CD4-positive, alpha-beta T cell treated with Interleukin-4 for 4 hours (primary cell): ENCODE data around the gene GRB14.
"Not testable (repeated sequence)": the region's sequence is repeated elsewhere in the genome, so short reads cannot be mapped to it uniquely, and the experiment has no call there.

Experiments used
- DNase-seq: peaks from one replicate; pipeline ENCODE4 v3.0.0-alpha.2; 2020

Gene GRB14

DNA sequence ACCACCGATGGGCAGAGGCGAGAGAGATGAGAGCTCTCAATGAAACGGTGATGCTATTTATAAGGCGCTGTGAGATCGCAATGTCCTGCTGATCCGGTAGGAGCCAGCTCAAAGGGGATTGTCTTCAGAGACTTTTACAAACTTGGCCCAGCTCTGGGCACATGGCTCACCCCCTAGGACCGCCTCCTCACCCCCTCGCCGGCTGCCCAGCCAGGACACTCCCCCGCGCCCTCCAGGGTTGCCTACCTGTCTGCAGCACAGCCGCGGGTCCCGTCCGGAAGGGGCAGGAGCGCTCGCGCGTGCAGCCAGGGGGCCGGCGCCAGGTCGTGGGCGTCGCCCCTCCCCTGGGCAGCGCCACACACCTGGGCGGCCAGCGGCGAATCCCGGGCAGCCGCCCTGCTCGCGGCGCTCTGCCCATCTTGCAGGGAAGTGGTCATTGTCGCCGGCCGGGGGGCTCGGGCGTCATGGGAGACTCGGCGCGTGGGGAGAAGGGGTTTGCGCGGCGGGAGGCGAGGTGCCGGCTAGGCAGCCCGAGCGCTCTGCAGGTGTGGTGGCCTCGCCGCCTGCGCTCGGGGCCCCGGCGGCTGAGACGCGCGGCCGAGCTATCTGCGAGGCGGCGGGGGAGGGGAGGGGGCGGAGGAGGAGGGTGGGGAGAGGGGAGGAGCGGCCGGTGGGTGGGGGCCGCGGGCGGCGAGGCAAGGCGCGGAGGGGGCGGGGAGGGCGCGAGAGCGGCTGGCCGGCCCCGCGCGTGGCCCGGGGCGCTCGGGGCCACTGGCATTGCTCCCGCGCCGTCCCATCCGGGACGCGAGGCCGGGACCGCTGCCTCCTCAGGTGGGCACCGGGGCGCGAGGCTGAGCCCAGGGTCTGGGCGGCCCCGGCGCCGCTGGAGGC lies at the start of gene GRB14:
GRB14 (minus strand) TSS at position 610 of the 891 bp plus-strand sequence; CDS start at position 437, 173 bp downstream.
- DNase-seq = no peak

DNA sequence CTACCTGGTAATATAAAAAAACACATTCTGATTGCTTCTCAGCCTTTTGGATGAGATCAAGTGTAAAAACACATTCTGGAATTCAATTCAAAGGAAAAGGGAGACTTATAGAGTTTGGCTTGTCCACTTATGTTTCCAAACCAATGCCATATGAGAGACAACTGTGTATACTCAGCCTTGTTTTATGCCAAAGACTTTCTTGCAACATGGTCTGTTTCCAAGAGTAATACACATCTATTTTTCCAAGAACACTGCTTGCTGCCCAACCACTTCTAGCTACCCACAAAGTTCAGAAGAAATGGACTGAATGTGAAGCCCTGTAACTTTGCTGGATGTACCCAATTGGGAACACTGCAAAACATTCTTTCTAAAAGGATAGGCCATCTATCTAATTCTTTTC lies 48.0 kb upstream of the GRB14 start:
- no peak for DNase-seq

DNA sequence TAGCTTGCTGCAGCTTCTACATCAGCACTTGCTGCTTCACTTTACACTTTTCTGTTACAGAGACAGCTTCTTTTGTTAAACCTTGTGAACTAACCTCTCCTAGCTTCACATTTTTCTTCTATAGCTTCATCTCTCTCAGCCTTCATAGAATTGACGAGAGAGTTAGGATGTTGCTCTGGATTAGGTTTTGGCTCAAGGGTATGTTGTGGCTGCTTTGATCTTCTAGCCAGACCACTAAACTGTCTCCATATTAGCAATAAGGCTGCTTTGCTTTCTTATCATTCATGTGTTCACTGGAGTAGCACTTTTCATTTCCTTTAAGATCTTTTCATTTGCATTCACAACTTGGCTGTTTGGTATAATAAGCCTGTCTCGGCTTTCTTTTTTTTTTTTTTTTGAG lies 46.3 kb upstream of the GRB14 start:
- no peak for DNase-seq

DNA sequence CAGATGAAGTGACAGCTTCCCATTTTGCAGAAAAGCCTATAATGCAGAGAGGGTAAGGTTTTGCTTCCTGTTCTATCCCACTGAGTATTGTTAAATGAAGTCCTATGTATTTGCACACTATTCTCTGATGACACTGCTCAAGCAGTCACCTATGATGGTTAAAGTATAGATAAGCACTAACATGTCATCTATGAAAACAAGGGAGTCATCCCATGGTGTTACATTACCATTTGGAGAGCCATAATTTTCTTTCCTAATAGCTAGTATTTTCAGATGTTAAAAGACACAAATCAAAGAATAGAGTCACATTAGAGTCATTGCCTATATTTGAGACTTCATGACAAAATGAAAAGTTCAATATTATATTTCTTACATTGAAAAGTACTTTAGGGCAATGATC lies 42.8 kb upstream of the GRB14 start:
- no peak for DNase-seq

DNA sequence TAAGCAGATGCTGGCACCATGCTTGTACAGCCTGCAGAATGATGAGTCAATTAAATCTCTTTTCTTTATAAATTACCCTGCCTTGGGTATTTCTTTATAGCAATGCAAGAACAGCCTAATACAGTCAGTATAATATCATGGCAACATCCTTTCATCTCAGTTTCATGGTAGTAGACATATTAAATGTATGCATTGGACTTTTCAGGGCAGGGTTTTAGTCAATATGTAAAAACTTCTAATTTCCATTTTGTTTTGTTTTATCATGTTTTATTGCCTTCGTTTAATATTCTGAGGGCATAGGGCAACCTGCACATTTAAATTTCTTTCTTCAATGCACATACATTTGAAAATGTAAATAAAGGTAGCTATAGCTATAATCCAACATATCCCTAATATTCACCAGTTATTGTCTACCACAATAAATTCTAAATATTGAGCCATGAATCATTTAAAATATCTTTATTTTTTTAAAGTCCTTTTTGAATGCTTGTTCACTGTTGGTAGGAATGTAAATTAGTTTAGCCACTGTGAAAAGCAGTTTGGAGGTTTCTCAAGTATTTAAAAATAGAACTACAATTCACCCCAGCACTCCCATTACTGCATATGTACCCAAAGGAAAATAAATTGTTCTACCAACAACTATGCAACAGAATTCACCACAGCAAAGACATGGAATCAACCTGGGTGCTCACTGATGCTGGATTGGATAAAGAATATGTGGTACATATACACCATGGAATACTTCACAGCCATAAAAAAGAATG lies 41.8 kb upstream of the GRB14 start:
- no peak for DNase-seq

DNA sequence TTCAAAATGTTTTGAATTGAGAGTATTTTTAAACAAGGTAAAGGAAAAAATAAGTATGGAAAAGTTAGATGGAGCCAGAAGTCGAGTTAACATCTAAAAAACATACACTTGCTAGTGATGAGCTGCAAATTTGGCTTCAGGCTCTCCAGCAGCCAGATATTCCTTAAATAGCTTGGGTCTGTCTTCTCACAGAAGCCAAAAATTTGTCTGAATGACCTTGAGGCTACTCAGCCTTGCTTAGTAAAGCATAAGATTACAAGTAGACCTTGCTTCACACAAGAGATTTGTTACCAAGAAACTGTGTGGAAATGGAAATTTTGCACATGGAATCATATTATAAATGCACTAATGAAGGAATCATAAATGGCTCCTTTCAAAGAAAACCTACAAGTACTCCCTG lies 40.8 kb upstream of the GRB14 start:
- no peak for DNase-seq

DNA sequence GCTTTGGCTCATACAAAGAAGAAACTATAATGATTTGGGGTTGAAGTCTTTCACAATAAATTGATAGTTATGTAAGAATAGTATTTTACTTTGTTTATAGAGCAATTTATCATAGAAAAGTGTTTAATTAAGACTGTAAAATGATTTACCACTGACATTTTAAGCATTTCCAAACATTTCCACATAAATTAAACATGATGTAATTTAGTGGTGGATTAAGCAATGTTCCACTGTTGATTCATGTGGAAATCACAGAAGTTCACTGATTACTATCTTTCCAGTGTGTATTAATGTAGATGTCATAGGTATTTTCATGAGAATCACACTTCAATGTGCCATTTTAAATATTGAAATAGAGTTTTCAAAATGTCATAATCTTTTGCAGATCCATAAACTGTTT lies 40.1 kb upstream of the GRB14 start:
- no peak for DNase-seq

DNA sequence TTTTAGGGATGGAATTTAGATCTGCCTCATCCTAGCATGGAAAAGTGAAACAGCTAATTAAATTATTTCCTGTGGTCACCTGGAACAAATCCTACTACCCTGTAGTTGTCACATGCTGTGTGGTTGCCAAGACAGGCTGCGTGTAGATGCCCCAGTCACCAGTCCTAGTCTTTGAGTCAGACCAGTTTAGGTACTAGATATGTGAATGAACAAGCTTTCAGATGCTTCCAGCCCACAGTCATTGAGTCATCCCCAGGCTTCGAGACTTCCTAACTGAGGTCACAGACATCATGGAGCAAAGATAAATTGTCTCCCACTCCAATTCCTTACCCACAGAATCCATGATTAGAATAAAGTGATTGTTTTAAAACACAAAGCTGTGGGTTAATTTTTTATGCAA lies 35.8 kb upstream of the GRB14 start:
- no peak for DNase-seq

DNA sequence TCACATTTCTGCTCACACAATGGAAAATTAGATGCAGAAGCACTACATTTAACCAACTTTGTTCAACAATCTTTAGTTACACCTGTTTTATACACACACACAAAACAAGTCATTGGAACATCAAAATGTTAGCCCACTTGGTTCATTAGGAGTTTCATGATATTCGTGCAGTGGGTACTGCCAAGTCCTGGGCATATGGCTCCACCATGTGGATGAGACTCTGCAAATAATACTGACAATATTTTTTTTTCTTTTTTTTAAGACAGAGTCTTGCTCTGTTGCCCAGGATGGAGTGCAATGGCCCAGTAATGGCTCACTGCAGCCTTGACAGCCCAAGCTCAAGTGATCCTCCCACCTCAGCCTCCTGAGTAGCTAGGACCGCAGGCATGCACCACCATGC lies 34.5 kb upstream of the GRB14 start:
- no peak for DNase-seq

DNA sequence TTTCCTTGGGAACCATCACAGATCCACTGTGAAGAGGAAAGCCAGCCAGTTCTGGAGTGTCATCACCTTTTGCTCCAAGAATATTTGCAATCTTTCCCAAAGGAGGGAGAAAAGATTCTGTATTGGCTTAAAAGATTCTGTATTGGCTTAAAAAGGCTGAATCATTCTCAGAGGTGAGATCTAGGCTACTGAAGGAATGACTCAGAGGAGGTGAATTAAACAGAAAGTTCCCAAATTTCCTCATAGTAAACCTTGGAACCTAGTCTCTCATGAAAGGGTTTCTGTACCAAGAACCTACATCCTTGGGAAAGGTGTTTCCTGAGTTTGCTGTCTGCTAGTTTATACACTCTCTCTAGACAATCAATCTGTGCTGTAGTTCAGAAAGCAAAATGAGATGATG lies 34.1 kb upstream of the GRB14 start:
- no peak for DNase-seq

DNA sequence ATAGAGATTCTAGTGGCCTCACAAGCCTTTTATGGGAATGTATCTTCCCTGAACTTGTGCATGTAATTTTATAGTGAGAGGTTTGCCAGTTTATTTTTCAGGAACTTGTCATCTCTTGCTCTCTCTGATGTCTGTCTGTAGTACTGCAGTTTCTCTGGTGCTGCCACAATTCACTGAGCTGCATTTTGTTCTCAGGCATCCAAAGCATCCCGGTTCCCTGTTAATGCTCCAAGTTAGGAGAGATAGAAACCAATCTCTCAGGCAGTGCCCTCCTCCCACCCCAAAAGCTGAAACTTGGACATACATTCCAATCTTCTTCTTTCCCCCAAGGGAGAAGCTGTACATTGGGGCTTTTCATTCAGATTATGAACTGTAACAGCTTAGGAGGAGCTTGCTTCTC lies 30.1 kb upstream of the GRB14 start:
- DNase-seq = no peak

DNA sequence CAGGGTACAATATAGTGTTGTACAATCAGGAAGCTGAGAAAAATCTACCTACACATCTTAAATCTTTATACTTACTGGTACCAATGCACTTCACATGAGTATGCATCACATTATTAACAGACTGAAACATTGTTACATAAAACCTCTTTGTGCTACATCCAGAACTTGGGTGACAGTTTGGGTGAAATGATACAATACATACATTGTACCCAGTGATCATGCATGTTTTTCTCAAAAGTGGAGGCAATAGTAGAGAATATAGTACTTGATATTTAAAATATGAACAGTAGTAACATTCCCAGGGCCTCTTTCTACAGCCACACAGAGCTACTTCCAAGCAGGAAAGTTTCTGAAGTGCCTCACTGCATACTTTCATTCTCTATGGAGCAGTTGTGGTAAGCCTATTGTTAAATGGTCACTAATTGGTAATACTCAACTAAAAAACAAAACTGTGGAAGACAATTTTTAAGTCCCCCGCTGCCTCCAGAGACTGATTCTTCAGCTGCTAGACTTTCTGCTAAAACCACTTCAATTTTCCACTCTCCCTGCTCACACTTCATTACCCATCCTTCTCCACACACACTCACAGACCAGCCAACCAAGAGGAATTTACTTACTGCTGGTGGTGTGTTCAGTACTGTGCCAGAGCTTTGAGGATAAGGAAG lies 22.9 kb upstream of the GRB14 start:
- DNase-seq = no peak

DNA sequence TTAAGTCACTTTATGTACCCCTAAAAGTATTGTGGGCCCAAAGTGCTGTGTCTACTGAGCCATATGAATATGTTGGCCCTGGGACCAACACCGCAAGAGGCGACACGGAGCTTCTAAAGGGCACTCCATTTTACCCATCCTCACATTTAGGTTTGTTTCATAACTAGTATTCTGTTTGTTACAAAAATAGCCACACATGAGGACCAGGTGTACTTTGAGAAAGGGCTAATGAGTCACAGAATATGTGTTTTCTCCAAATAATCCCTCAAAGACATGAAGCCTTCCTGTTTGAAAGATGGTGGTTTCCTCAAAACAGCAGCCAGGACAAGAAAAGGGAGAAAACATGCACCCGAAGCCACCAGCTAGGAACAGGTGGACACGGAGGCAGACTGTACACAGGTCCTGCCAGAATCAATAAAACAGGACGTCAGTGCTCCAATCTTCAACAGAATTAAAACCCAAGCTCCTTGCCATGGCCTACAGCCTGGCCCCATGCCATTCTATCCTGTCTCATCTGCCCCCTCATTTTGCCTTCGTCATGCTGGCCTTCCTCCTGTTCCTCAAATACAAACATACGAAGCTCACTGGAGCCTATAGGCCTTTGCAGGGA lies 21.8 kb upstream of the GRB14 start:
- DNase-seq = no peak

DNA sequence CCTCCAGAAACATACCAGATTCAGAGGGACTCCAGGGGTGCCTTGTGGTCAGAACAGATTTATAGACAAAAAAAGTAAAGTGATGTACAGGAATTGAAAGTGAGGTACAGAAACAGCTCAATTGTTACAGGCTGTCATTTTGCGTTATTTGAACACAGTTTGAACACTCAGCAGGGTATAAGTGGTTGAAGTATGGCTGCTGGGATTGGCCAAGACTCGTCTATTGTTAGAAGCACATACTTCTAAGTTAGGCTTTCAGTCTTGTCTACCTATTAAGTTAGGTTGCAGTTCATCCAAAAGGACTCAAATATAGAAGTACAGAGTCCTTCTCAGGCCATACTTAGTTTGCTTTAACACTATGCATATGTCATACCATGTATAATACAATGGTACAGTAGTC lies 21.0 kb upstream of the GRB14 start:
- no peak for DNase-seq

DNA sequence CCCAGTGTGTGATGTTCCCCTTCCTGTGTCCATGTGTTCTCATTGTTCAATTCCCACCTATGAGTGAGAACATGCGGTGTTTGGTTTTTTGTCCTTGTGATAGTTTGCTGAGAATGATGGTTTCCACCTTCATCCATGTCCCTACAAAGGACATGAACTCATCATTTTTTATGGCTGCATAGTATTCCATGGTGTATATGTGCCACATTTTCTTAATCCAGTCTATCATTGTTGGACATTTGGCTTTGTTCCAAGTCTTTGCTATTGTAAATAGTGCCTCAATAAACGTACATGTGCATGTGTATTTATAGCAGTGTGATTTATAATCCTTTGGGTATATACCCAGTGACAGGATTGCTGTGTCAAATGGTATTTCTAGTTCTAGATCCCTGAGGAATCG lies 7.0 kb upstream of the GRB14 start:
- DNase-seq = not testable (repeated sequence)

DNA sequence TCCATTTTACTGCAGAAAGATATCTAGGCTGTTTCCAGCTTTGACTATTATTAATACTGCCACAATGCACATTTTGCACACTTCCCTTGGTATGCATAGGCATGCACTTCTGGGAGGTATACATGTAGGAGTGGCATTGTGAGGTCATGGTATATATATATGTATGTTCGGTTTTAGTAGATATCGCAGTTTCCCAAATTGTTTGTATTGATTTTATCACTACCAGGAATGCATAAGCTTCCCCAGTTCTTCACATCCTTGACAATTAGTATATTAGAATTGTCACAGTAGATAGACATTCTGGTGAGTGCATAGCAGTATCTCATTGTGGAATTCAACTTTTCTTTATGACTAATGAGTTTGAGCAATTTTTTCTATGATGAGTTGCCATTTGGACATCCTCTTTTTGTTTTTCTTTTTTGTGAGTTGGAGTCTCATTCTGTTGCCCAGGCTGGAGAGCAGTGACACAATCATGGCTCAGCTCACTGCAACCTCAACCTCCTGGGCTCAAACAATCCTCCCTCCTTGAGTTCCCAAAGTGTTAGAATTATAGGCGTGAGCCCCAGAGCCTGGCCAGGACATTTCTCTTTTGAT lies 4.2 kb upstream of the GRB14 start:
- DNase-seq = no peak

DNA sequence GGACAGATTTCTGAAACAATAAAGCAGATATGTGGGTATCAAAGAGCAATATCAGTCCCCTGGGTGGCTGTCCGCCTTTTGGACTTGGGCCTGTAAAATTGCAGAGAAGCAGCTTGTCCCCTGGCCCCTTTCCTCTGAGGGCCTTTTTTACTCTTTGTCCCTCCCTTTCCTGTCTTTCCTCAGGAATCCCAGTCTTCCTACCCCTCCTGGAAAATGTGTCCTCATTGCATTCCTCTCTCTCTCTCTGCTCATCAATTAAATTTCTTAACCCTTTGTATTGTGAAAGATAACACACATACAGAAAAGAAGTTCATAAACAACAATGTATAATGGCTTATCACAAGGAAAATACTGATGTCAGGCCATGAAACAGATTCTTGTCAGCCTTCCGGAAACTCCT lies 3.0 kb upstream of the GRB14 start:
- DNase-seq = no peak

DNA sequence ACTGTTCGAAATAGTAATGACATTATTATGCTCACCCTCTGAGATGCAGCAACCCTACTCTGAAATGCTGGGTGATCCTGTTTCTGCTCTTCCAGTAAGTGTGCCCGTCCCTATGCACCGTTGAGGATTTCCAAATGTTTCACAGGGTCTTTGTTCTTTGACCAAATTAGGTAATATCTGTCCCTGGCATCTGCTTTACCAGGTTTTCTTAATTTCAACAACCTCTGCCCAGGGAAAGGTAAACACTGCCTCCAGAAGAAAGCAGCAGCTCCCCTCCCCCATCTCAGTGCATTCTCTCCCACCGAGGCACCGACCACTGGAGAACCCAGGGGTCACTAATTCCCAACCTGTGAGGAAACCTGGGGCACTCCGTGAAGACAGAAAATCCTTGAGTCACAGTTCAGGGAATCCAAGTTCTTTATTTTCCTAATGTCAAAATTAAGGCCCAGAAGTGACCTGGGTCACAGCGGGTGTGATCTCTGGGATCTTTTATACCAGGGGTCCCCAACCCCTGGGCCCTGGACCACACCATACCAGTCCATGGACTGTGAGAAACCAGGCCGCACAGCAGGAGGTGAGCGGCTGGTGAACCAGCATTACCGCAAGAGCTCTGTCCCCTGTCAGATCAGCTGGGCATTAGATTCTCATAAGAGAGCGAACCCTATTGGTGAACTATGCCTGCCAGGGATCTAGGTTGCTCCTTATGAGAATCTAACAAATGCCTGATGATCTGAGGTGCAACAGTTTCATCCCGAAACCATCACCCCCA lies 1.2 kb upstream of the GRB14 start:
- DNase-seq = no peak

DNA sequence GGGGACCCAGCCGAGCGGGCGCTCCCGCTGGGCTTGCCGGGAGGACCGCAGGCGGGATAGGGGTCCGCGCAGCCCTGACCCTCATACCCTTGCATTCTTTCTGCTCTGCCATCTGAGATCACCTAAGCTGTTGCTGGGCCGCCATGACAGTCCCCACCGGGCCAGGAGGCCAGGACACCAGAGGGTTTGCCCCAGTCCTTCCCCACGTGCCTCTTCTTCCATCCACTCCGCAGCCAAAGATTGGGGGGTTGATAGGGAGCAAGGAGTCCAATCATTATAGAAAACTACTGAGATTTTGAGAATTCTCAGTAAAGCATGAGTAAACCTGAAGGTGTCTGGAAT lies 453 bp upstream of the GRB14 start:
- DNase-seq = no peak

DNA sequence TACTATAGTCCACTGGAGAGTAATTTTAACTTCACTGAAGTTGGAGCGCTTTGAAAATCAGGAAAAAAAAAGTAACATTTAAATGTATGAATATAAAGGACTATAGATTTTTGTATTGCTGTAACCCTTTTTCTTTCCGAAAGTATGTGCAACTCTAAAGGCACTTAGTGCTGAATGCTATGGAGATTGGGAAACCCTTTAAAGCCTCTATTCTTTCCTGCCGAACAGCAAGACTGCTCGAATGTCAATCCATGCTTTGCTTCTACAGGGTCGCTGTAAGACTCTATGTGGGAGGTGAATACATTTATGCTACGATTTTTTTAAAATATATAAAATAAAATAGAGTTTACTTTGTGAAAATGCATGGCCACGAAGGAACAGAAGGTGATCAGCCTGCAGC lies 825 bp downstream of the GRB14 start:
- no peak for DNase-seq

DNA sequence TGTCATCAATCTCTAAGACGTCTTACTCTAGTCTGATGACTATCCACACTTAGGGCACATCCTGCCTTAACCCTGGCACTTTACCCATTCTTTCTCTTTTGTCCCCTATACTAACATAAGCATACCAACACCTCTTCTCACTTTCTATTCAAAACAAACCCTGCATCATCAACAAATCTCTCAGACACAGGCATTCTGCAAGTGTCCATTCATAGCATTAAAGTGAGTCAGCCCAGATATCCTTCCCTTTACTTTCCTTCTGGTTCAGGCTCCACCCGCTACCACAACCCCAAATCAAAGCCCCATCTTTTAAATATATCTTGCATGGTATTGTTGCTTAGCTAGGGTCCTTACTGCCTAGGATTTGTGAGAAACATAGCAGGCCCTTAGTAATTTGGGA lies 3.8 kb downstream of the GRB14 start:
- DNase-seq = no peak

DNA sequence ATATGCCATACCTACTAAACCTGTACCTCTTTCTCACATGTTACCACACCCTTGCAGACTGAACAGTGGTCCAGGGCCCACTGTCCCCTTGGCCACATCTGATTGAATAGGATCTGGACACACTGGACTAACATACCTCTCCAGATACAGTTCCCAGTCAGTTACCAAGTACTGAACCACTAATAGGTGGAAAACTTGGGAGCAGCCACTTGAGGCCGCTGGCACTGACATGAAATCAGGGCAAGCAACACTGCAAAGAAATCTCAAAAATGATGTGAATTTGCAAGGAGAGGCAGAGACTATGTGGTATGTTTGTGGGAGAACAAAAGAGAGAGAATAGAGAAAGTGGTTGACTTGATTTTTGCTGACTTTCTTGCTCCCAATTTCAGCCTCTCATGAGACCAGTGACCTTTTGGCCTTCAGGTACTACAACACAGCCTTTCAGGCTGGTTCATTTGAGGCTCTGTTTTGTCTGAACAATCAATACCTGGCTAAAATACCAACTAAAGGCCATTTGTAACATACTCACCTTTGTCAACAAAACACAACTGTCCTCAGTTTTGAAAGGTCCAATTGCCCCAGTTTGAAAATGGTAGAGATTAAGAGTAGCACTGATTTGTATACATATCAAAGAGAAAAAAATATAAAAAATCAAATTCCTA lies 7.8 kb downstream of the GRB14 start:
- DNase-seq = no peak
